DMS114 treated with DMSO at 0.1 percent for 48 hours (cell line): ENCODE data around the gene CSE1L.
"Not testable (repeated sequence)": the region's sequence is repeated elsewhere in the genome, so short reads cannot be mapped to it uniquely, and the experiment has no call there.

Experiments
- DNase-seq: peaks from one replicate; lab custom pipeline; 2025; ENCODE audit not compliant: unreplicated experiment; lab: John Stamatoyannopoulos, UW

CSE1L gene

DNA sequence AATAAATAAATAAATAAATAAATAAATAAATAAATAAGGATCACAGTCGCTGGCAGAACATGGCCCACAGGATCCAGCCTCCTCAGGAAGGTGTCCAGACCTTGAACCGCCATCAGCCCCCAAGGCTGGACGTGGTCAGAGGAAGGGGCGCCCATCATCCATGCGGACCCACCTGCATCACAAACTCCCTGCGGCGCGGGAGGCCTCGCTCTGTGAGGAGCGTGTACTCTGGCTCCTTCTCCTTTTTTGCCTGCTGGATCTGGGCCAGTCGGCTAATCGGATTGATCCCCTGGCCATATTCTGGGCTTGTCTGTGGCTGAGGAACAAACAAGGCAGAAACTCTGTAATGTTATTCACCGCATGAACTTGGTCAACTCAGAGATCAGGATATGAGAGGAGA, 76.8 kb downstream of the CSE1L start:
- no peak for DNase-seq

DNA sequence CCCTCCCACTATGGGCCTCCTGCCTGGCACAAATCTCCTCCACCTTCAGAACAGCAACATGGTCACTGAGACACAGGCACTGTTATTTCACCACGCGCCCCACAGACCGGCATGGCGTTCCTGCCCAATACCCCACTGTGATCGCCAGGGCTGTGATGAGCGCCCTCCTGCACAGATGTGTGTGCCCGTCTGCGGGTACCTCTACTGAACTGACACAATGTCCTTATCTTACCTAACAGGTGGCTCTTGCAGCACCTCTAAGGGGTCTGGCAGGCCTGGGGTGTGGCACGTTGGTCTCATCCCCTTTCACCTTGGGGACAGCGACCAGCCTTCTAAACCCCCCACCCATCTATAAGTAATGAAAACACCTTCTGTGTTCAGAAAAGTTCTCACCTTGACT, 77.9 kb downstream of the CSE1L start:
- no peak for DNase-seq

DNA sequence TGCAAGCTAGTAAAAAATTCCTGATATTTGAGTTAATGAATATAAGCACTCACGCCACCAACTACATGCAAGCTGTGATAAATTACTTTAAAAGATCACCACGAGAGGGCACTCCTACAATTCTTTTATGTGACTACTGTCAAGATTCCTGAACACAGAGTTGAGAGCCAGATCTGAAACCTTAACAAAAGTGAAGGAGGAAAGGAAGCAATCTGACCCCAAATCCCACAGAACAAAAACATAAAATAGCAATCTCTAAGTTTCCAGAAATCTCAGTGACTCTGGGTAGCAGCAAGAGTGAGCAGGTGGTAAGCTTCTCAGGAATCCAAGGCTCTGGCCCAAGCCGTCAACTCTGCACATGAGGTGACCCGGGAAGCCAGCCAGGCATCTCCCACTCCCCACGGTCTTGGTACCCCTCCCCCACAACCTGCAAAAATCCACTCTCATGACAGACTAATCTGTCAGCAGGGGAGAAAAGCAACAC, 86.9 kb downstream of the CSE1L start:
- peak; percentile 80 for DNase-seq

DNA sequence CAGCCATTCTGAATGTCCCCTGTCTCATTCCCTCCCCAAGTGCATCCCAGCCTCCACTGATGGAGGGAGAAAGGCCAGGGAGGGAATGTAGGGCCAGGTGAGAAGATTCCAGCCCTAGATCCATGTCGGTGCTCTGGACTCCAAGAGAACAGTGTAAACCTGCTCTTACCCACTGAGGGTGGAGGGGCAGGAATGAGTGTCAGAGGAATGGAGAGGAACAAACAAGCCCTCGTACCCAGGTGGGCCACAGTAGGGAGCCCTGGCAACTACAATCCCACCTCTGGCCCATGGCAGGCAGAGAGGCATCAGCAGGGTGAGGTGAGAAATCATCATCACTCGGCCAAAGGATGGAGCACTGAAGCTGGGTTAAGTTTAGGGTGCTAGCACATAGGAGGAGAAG, 87.5 kb downstream of the CSE1L start:
- no peak for DNase-seq

DNA sequence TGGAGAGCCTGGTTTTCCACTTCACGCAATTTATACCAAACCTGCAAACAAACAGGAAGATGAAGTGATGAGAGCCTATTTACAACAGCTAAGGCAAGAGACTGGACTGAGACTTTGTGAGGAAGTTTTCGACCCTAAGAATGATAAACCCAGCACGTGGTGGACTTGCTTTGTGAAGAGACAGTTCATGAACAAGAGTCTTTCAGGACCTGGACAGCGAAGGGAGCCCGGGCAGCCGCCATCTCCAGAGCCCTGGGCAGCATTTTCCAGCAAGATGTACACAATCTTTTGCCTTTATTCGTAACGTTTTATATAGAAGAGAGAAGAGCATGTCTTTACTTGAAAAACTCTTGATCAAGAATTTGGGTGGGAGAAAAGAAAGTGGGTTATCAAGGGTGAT, 88.7 kb downstream of the CSE1L start:
- DNase-seq, result not testable (repeated sequence)

DNA sequence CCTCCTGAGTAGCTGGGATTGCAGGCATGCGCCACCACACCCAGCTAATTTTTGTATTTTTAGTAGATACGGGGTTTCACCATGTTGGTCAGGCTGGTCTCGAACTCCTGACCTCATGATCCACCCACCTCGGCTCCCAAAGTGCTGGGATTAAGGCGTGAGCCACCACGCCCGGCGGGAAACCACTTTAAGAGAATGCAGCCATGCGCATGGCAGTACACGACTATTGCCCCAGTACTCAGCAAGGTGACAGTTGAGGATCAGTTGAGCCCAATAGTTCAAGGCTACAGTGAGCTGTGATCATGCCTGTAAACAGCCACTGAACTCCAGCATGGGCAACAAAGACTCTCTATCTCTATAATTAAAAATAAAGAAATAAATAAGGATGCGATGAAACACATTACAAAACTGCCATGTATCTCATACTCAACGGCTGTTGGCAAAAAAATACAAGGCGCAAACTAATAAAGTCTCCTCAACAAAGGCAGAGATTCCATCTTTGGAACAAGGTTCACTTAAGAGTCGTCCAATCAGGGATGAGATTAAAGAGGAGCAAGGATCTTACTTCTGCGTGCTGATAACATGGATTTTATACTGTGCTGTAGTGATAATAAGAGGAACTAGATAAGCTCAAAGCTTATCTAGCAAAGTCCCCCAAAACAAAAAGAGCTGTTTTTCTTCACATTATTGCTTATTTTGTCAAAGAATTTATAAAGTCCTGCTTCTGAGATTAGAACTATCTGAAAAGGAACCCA, 90.9 kb downstream of the CSE1L start:
- no peak for DNase-seq

DNA sequence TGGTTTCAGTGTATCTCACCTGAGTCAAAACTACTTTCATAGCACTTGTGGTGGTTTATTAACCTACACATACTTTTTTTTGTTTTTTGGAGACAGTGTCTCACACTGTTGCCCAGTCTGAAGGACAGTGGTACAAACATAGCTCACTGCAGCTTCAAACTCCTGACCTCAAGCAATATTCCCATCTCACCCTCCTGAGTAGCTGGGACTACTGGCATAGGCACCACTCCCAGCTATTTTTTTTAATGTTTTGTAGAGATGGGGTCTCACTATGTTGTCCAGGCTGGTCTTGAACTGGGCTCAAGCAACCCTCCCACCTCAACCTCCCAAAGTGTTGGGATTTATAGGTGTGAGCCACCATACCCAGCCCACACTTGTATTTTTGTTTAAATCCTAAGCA, 92.3 kb downstream of the CSE1L start:
- no peak for DNase-seq

DNA sequence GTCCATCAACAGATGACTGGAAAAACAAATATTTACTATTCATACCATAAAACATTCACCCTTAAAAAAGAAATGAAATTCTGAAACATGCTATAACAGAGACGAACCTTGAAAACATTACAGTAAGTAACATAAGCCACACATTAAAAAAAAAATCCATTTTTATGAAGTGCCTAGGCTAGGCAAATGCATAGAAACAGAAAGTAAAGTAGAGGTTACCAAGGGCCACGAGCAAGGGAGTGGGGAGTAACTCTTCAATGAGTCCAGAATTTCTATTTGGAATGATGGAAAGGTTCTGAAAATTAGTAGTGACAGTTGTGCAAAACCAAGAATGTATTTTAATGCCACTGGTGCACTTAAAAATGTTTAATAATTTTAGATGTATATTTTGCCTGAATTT, 94.3 kb downstream of the CSE1L start:
- DNase-seq, result no peak

DNA sequence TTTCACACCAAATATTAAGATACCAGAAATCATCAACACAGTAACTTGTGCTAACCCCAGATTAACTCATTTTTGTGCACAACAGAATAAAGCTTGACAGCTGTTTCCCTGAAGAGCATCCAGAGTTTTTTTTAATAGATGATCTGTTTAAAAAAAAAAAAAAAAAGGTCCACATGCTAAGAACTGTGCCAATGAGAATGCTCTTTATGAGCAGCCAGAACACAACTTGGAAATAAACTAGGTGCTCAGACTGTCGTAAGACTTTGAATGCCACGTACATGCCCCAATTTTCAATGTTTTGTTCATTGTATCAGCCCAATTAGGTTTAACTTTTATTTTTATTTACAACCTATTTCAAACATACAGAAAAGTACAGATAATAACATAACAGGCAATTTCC, 94.7 kb downstream of the CSE1L start:
- no peak for DNase-seq
